HG03457 (cell line): ENCODE results near the gene KIF19.
"Not testable (repeated sequence)": the region's sequence is repeated elsewhere in the genome, so short reads cannot be mapped to it uniquely, and the experiment has no call there.

Experiments used
- ATAC-seq: cut with Tn5 transposase; IDR thresholded peaks from one replicate; pipeline ENCODE4 v1.9.1; 2021; ENCODE audit warnings: moderate number of reproducible peaks; ENCODE audit not compliant: unreplicated experiment

KIF19 gene

DNA sequence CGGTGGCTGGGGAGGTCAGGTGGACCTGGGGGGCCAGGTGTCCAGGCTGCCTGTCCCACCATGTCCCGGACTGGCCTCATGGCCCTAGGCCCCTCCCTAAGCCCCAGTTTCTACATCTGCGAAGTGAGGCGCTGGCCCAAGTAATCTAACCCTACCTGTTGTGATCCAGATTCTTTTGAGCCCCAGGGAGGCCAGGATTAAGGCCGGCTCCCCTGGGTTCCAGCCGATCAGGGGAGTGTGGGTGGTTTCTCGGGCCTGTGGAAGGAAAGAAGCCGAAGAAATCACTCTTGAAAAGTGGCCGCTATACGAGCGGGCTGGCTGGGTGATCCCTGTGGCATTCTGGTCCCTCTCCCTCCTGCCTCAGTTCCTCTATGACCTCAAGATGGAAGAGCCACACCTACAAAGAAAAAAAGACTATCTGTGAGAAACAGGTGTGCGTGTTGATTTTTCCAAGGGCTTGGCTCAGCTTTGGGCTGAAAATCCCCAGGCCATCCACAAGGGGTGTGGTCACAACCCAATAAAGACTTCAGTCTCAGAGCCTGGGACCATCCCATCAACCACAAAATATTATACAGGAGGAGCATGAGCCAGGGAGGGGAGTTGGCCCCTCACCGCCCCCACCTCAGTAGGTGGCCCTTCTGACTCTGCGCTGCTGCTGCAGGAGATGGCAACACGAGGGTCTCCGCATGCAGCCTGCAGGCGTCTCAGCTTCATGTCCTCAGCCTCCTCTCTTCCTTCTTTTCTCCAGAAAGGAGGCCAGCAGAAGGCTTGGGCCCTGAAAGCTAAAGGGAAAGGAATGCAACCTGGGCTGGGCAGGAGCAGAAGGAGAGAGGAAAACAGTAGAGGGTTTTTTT lies 61.6 kb downstream of the KIF19 start:
- ATAC-seq = no peak

DNA sequence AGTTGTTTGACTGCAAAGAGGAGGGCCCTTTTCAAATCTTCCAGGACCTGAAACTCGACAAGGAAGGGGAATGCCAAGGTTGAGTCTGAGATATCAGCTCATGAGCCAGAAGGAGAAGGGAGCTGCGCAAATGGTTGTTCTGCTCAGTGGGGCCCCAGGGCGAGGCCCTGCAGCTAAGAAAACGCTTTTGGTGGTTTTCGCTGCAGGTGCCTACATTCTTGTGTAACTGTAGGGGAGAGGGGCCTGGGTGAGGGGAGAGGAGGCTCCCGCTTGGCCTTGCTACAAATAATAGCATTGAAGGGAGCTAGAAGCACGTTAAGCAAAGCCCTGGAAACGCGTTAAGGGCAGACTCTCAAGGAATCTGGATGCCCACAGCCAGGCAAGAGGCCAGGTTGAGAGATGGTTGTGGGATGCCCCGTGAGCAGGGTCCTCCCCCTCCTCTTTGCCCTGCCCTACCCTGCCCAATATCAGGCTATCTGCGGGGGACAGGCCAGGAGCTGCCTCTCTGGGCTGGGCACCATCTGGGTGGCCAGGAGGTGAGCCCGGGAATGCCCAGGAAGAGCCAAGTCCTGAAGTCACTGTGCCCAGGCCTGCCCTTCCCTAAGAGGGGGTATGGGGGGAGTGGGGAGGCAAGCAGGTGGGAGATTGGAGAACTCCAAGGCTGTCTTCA lies 63.2 kb downstream of the KIF19 start:
- no peak for ATAC-seq

DNA sequence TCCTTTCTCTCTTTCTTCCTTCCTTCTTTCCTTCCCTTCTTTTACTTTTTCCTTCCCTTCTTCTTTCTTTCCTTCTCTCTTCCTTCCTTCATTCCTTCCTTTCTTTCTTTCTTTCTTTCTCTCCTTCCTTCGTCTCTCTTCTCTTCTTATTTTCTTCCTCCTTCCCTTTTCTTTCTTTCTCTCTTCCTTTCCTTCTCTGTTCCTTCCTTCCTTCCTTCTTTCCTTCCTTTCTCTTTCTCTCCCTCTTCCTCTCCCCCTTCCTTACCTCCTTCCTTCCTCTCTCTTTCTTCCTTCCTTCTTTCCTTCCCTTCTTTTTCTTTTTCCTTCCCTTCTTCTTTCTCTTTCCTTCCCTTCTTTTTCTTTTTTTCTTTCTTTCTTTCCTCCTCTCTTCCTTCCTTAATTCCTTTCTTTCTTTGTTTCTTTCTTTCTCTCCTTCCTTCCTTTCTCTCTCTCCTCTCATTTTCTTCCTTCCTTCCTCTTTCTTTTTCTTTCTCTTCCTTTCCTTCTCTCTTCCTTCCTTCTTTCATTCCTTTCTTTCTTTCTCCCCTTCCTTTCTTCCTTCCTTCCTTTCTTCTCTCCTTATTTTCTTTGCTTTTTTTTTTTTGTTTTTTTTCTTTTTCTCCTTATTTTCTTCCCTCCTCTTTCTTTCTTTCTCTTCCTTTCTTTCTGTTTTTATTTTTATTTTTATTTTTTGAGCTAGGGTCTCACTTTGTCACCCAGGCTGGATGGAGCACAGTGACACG lies 64.1 kb downstream of the KIF19 start:
- ATAC-seq = no peak

DNA sequence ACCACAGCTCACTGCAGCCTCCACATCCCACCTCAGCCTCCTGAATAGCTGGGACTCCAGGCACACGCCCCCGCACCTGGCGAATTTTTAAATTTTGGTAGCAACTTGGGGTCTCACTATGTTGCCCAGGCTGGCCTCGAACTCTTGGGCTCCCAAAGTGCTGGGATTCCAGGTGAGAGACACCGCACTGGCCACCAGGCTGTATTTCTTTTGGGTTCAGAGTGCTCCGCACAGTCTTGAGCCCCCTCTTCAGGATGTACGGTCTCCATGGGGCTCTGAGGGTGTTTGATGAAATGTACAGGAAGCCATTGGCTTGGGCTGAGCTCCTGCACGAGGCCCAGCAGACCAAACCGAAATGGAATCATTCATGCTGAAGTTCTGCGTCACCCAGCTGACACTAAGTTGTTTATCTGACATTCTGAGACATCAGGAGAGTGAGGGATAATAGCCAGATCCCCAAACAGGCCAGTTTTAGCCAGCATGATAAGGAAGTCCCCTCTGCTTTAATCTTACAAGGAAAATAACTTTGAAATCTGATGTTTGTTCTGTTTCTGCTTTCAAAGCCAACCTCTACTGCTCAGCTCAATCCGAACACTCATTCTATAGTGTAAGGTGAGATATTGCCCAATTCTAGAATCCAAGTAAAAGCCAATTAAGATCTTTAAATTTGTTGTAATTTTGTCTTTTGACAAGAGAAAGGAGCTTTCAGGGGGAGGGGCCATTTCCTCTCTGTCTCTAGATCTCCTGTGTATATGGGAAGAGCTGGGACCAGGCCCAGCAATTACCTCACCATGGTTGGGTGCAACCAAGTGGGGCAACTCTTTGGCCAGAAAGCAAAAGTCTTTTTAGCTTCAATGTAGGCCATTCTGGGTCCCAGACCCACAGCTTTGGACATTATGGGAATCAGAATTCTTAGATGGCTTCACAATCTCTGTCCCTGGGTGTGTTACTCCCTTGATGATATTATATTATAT lies 64.9 kb downstream of the KIF19 start:
- no peak for ATAC-seq

GRCh38 chr17:74391771-74392170 lies 65.7 kb downstream of the KIF19 start:
- ATAC-seq = no peak

GRCh38 chr17:74392848-74393247 lies 66.8 kb downstream of the KIF19 start:
- no peak for ATAC-seq

- ATAC-seq = no peak
These were observed 67.4 kb downstream of the KIF19 start for GRCh38 chr17:74393346-74393942.

DNA sequence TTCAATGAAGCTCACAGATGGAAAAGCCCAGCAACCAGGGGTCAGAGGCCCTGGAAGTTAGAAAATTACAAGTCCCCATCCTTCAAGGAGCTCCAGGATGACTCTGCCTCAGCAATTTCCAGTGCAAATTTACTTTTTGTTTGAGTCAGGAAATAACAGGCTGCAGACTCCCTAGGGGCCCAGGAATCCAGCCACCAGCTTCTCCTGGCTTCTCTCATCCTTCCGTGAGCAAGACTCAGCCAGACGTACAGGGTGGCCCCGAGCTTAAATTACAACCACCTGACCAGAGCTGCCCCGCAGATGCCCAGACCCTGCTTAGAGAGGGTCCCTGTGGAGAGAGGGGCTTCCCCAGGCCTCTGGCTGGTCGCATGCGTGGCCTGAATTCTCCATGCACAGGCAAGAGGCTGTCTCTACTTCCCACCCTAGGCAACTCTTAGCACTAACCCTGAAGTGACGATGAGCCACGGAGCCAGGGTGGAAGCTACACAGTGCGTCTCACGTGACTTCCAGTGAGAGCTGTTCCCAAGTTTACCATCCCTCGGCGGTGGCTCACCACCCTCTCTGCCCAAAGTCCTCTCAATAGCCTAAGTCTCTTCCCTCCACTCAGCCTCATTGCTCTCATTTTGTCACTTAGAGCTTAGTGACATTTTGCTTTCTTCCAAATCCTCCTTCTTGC lies 68.4 kb downstream of the KIF19 start:
- no peak for ATAC-seq

GRCh38 chr17:74394977-74395376 lies 69.0 kb downstream of the KIF19 start:
- ATAC-seq = no peak

DNA sequence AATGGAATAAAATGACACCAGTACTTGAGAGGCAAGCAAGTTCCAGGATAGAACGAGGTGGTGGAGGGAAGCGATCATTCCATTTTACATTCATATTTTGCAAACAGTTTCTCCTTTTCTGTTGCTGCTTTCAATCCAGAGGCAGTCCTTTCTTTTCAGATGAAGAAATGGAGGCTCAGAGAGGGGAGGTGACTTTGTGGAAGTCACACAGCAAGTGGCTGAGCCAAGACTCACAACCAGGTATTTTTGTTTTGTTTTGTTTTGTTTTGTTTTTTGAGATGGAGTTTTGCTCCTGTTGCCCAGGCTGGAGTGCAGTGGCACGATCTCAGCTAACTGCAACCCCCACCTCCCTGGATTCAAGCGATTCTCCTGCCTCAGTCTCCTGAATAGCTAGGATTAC lies 70.5 kb downstream of the KIF19 start:
- no peak for ATAC-seq

DNA sequence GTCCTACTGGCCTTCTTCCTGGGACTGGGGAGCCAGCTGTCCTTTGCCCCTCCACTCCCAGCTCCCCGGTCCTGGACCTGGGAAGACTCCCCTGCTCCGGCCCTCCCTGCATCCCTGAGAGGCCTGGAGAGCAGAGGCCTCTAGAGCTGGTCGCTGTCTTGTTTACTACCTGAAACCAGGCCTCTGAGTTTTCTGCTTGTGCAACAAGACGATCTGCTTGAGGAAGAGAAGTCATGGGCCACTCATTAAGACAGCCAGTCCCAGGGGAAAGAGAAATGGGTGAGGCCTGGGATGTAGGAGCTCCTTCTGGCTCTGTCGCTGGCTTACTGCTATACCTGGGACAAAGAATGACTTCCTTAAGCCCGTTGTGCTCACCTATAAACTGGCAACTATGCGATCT lies 76.0 kb downstream of the KIF19 start:
- ATAC-seq = no peak

DNA sequence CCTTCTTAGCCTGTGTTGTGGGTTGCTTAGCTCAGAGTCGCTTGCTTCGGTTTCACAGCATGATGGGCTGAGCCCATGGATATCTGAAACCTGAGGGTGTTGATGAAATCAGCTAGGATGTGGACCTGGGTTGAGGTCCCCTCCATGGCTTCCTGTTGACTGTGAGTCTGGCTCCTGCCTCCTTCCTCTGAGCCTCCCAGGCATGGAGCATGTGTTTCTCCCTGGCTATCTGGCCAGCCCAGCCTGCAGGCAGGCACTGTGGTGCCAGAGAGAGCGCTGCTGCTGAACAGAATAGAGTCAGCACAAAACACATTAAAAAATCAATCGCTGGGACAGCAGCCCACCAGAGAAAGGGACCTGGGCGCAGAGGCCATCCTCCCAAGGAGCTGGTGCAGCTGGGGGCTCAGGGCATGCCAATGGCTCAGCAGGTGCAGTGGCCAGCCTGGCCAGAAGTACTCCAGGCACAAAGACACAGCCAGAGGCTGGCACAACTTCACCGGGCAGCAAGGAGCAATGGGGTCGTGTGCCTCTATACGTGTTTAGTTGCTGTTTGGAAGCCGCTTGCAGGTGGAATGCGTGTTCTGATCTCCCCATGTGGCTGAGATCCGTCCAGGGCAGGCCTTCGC lies 77.6 kb downstream of the KIF19 start:
- ATAC-seq = no peak

DNA sequence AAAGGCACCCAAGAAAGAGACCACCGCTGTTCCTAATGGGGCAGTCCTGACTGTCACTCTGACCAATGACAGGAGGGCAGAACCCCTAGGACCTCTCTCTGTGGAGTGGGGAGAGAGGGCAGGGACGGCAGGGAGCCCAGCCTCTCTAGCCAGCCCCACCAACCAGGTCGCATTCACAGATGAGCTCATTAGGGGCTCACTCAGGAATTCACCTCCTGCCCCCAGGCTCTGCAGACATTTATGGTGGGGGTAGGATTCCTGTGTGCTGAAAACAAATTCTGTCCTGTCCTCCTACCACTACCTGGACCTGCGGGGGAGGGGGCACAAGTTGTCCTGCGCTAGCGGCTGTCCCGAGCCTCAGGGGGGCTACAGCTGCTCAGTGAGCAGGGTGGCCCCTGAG lies 78.2 kb downstream of the KIF19 start:
- ATAC-seq = no peak

GRCh38 chr17:74404789-74405188 lies 78.8 kb downstream of the KIF19 start:
- no peak for ATAC-seq

DNA sequence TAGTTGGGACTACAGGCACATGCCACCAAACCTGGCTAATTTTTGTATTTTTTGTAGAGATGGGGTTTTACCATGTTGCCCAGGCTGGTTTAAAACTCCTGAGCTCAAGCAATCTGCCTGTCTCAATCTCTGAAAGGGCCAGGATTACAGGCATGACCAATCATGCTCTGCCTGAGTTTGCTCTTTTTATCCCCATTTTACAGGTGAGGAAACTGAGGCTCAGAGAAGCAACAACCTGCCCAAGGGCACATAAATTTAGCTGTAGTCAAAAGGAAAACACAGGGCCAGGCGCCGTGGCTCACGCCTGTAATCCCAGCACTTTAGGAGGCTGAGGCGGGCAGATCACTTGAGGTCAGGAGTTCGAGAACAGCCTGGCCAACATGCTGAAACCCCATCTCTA lies 79.3 kb downstream of the KIF19 start:
- not testable (repeated sequence) for ATAC-seq
